Ishikawa (cell line): ENCODE results near the gene PRR20B.
"Not testable (repeated sequence)": the region's sequence is repeated elsewhere in the genome, so short reads cannot be mapped to it uniquely, and the experiment has no call there.

ENCODE experiments used
- CEBPB ChIP-seq: IDR thresholded peaks from 2 replicates; pipeline ENCODE4 v1.6.1; 2012
- CREB1 ChIP-seq: IDR thresholded peaks from 2 replicates; pipeline ENCODE4 v1.6.1; 2012; ENCODE audit warnings: low read depth
- EGR1 ChIP-seq: IDR thresholded peaks from 2 replicates; pipeline ENCODE4 v1.6.1; 2012
- EP300 ChIP-seq: IDR thresholded peaks from 2 replicates; pipeline ENCODE4 v1.6.1; 2012; ENCODE audit warnings: borderline replicate concordance
- FOXM1 ChIP-seq: IDR thresholded peaks from 2 replicates; pipeline ENCODE4 v1.6.1; 2012; ENCODE audit warnings: low read depth, borderline replicate concordance
- NFIC ChIP-seq: IDR thresholded peaks from 2 replicates; pipeline ENCODE4 v1.6.1; 2012
- RAD21 ChIP-seq: IDR thresholded peaks from 2 replicates; pipeline ENCODE4 v1.6.1; 2012; ENCODE audit warnings: low read depth
- REST ChIP-seq: IDR thresholded peaks from 2 replicates; pipeline ENCODE4 v1.6.1; 2012; ENCODE audit warnings: low read depth, mild to moderate bottlenecking
- TAF1 ChIP-seq: IDR thresholded peaks from 2 replicates; pipeline ENCODE4 v1.6.1; 2012; ENCODE audit warnings: low read depth, mild to moderate bottlenecking
- TCF12 ChIP-seq: IDR thresholded peaks from 2 replicates; pipeline ENCODE4 v1.6.1; 2012; ENCODE audit warnings: low read depth
- TEAD4 ChIP-seq: IDR thresholded peaks from 2 replicates; pipeline ENCODE4 v1.6.1; 2012
- USF1 ChIP-seq: IDR thresholded peaks from 2 replicates; pipeline ENCODE4 v1.6.1; 2012
- YY1 ChIP-seq: IDR thresholded peaks from 2 replicates; pipeline ENCODE4 v1.6.1; 2012; ENCODE audit warnings: low read depth
- ZBTB7A ChIP-seq: IDR thresholded peaks from 2 replicates; pipeline ENCODE4 v1.6.1; 2012; ENCODE audit warnings: low read depth
- TF ChIP-seq, protein P1 (sequence below): IDR thresholded peaks from 2 replicates; pipeline ENCODE4 v1.6.1; 2012

The PRR20B gene

DNA sequence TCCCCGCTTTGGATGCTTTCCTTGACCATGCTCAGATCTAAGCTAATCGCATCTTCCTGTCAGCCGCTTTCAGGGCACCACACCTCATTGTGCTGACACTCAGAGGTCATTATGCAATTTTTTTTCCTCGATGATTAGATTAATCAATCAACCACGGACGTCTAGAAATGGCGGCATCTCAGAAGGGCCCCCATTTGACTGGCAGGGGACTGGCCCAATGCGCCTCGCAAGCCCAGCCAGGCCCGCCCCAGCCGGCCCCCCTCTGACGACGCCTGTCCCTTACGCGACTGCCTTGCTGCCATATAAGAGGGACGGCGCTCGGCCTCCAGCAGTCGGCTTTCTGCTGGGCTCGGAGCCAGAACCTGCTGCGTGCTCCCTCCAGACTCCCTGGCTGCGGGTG lies at the start of gene PRR20B:
TSS of gene PRR20B (plus strand) at position 301 of the 400 bp plus-strand sequence. CDS start 387 bp downstream, outside the sequence.
- not testable (repeated sequence) for TF ChIP-seq EP300, REST, USF1

DNA sequence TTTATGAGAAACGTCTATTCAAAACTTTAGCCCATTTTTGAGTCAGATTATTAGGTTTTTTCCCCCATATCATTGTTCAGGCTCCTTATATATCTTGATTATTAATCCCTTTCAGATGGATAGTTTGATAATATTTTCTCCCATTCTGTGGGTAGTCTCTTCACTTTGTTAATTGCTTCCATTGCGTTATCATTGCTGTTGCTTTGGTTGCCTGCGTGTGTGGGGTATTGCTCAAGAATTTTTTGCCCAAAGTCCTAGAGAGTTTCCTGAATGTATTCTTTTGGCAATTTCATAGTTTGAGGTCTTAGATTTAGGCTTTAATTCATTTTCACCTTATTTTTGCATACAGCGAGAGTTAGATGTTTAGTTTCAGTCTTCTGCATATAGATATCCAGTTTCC lies 32.3 kb upstream of the PRR20B start:
- TF ChIP-seq, protein P1, sequence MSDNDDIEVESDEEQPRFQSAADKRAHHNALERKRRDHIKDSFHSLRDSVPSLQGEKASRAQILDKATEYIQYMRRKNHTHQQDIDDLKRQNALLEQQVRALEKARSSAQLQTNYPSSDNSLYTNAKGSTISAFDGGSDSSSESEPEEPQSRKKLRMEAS, result no peak
- TF ChIP-seq FOXM1, result no peak

GRCh38 chr13:57123681-57124080 lies 23.6 kb upstream of the PRR20B start:
- TF ChIP-seq TEAD4 (no peak), EGR1 (no peak), RAD21 (no peak), TAF1 (no peak), EP300 (no peak), CEBPB (no peak), ZBTB7A (no peak), NFIC (no peak), REST (no peak), CREB1 (no peak), YY1 (no peak), FOXM1 (no peak), TCF12 (no peak)
- TF ChIP-seq, protein P1, result no peak

DNA sequence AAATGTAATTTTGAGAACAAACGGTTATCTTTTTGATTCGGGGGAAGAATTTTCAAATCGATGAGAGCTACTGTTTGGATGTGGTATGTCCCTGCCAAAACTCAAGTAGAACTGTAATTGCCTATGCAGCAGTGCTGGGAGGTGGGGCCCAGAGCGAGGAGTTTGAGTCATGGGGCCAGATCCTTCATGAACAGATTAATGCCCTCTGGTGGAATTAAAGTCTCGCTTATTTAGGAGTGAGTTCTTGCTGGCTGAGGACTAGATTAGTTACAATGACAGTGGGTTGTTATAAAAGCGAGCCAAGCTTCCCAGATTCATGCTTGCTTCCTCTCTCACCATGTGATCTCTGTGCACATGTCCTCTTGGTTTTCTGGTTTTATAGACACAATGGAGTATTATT lies 18.4 kb upstream of the PRR20B start:
- TF ChIP-seq EP300, result no peak
- no peak for TF ChIP-seq EGR1
- TF ChIP-seq YY1, result no peak
- TF ChIP-seq, protein P1, result no peak
- no peak for TF ChIP-seq CEBPB
- TF ChIP-seq TCF12, result no peak
- no peak for TF ChIP-seq RAD21
- no peak for TF ChIP-seq USF1
- no peak for TF ChIP-seq CREB1
- TF ChIP-seq REST, result no peak
- no peak for TF ChIP-seq NFIC
- no peak for TF ChIP-seq FOXM1
- no peak for TF ChIP-seq TAF1
- TF ChIP-seq TEAD4, result no peak
- TF ChIP-seq ZBTB7A, result no peak

- TF ChIP-seq REST (no peak), CREB1 (no peak), YY1 (no peak), TAF1 (no peak), TCF12 (no peak), FOXM1 (no peak), NFIC (no peak), RAD21 (no peak), ZBTB7A (no peak), EGR1 (no peak), EP300 (no peak), CEBPB (no peak), TEAD4 (no peak), USF1 (no peak)
- TF ChIP-seq, protein P1, result no peak
Measured at GRCh38 chr13:57136093-57136492, 11.2 kb upstream of the PRR20B start.
